K562 (cell line): Measurements from ENCODE around the gene SVOP. TPM values are rescaled to one million over a fixed set of nuclear protein-coding genes. Genes with fewer than 3 reads are reported as not detected.

Source experiments
- ATAC-seq: fragments of 200-7000 bp; cut with Tn5 transposase; 3 replicates; pipeline ENCODE4 v1.9.1; 2020; ENCODE audit warnings: moderate library complexity
- BruUV-seq: library from RNA; stranded (reverse); fragments of 400-500 nt; replicated peaks from 2 replicates; lab custom pipeline; 2021; lab: Mats Ljungman, UMichigan
- CTCF ChIA-PET: fragments of 300-600 bp; formaldehyde crosslinking; extraction: SDS; loops from one replicate; lab custom pipeline; 2021; ENCODE audit warnings: low intra/inter-chr PET ratio; lab: Yijun Ruan, JAX
- POLR2A ChIA-PET: fragments of 300-600, 350-650 bp; sonication (Branson Sonifier 250); formaldehyde crosslinking; extraction: SDS; loops from one replicate; lab custom pipeline; 2021; ENCODE audit warnings: antibody characterized with exemption, inconsistent platforms; lab: Yijun Ruan, JAX
- DNase-seq, 4 experiments: peaks; one replicate each; pipeline versions ENCODE4 v3.0.0 to v3.0.0-alpha.2; 2011 to 2018; ENCODE audit warnings: low spot score in 3 of 4, mixed read lengths in 3 of 4; ENCODE audit errors: extremely low read depth in 1 of 4
- FAIRE-seq: peaks from 2 replicates; lab custom pipeline; 2011; peaks lifted over from hg19 to GRCh38; lab: Jason Lieb, UNC
- H2AFZ ChIP-seq: 2 replicates; pipeline ENCODE4 v1.6.0; 2011; ENCODE audit warnings: low read depth, low read length, control low read depth, inconsistent platforms
- H3K27ac ChIP-seq: fragments of 200-600 bp; 3 replicates; pipeline ENCODE4 v1.8.0; 2011; ENCODE audit warnings: low read depth, mild to moderate bottlenecking, control low read depth, inconsistent platforms, low read length, moderate library complexity, mixed read lengths; ENCODE audit errors: extremely low read depth
- H3K27me3 ChIP-seq, 2 experiments: fragments of 300-600 bp in 1 of 2; 2 replicates in 1 of 2; 3 replicates in 1 of 2; pipeline versions ENCODE4 v1.6.0 to v1.8.0; 2011; ENCODE audit warnings: inconsistent platforms in 2 of 2, low read length in 2 of 2, mild to moderate bottlenecking in 1 of 2, mixed read lengths in 1 of 2, moderate library complexity in 1 of 2; ENCODE audit not compliant: control insufficient read depth in 2 of 2, insufficient read depth in 2 of 2
- H3K36me3 ChIP-seq: fragments of 300-600 bp; 3 replicates; pipeline ENCODE4 v1.8.0; 2011; ENCODE audit warnings: mild to moderate bottlenecking, low read length, inconsistent platforms; ENCODE audit not compliant: control insufficient read depth, insufficient read depth
- H3K4me1 ChIP-seq, 2 experiments: fragments of 200-600 bp in 1 of 2; replicated peaks in 1 of 2; 2 replicates in 1 of 2; 3 replicates in 1 of 2; pipeline versions ENCODE4 v1.5.1 to v1.8.0; 2011; ENCODE audit warnings: inconsistent platforms in 2 of 2, low read length in 2 of 2, mild to moderate bottlenecking in 1 of 2, mixed read lengths in 1 of 2, moderate library complexity in 1 of 2; ENCODE audit not compliant: control insufficient read depth in 2 of 2, insufficient read depth in 2 of 2
- H3K4me2 ChIP-seq: 2 replicates; pipeline ENCODE4 v1.6.1; 2011; ENCODE audit warnings: low read length, control low read depth, inconsistent platforms, mixed read lengths; ENCODE audit not compliant: insufficient read depth
- H3K4me3 ChIP-seq: fragments of 200-600 bp; sonication (generic), shearing (Covaris generic); 2 replicates; pipeline ENCODE4 v1.5.1; 2016; ENCODE audit warnings: control low read depth, inconsistent platforms
- H3K79me2 ChIP-seq: fragments of 200-600 bp; 3 replicates; pipeline ENCODE4 v1.8.0; 2011; ENCODE audit warnings: low read length, inconsistent platforms; ENCODE audit not compliant: control insufficient read depth, insufficient read depth
- H3K9ac ChIP-seq, 2 experiments: 2 replicates each; pipeline versions ENCODE4 v1.6.0 to v1.6.1; 2011; ENCODE audit warnings: low read depth in 2 of 2, low read length in 2 of 2, control low read depth in 1 of 2, inconsistent platforms in 1 of 2, mild to moderate bottlenecking in 1 of 2, mixed read lengths in 1 of 2; ENCODE audit not compliant: insufficient read depth in 1 of 2
- H3K9me1 ChIP-seq: one replicate; pipeline ENCODE4 v1.6.0; 2011; ENCODE audit warnings: inconsistent platforms, mild to moderate bottlenecking, low read length, moderate library complexity; ENCODE audit not compliant: control insufficient read depth, insufficient read depth
- H3K9me3 ChIP-seq: replicated peaks from 2 replicates; pipeline ENCODE4 v1.5.1; 2011; ENCODE audit warnings: low read depth, low read length, inconsistent platforms; ENCODE audit not compliant: control insufficient read depth, insufficient read depth
- H4K20me1 ChIP-seq: replicated peaks from 2 replicates; pipeline ENCODE4 v1.6.1; 2011; ENCODE audit warnings: low read length, inconsistent platforms, mixed read lengths; ENCODE audit not compliant: control insufficient read depth, insufficient read depth
- EHMT2 ChIP-seq: fragments of 450-650 bp; IDR thresholded peaks from 2 replicates; pipeline ENCODE4 v1.6.1; 2018; ENCODE audit warnings: antibody characterized with exemption
- ETV1 ChIP-seq: fragments of 450-650 bp; conservative IDR thresholded peaks from 2 replicates; pipeline ENCODE4 v1.6.1; 2016; ENCODE audit warnings: missing genetic modification characterization, control low read depth, low read depth, missing compliant biosample characterization
- GTF2A2 ChIP-seq: IDR thresholded peaks from 2 replicates; pipeline ENCODE4 v1.6.1; 2016; ENCODE audit warnings: mild to moderate bottlenecking, missing genetic modification characterization, missing compliant biosample characterization
- IRF2 ChIP-seq: sonication (generic); formaldehyde crosslinking; IDR thresholded peaks from 2 replicates; pipeline ENCODE4 v1.8.1; 2022; ENCODE audit warnings: mild to moderate bottlenecking, missing genetic modification reagents
- MTF1 ChIP-seq: fragments of 250-450 bp; sonication (Bioruptor Pico); IDR thresholded peaks from 2 replicates; pipeline ENCODE4 v1.9.0; 2021; ENCODE audit warnings: moderate library complexity, mild to moderate bottlenecking, inconsistent platforms, borderline replicate concordance
- NFATC3 ChIP-seq: fragments of 450-650 bp; IDR thresholded peaks from 2 replicates; pipeline ENCODE4 v1.6.1; 2017; ENCODE audit warnings: mild to moderate bottlenecking
- PATZ1 ChIP-seq: fragments of 250-450 bp; sonication (Bioruptor Pico); IDR thresholded peaks from 2 replicates; pipeline ENCODE4 v1.5.0; 2020; ENCODE audit warnings: mild to moderate bottlenecking, borderline replicate concordance
- SRSF7 ChIP-seq: fragments of 200-400 bp; formaldehyde crosslinking; optimal IDR thresholded peaks from 2 replicates; pipeline ENCODE3; 2017; ENCODE audit warnings: mild to moderate bottlenecking, low read depth, low read length
- STAT5B ChIP-seq: fragments of 250-450 bp; sonication (Bioruptor Pico); IDR thresholded peaks from 2 replicates; pipeline ENCODE4 v1.8.0; 2021; ENCODE audit warnings: mild to moderate bottlenecking, inconsistent platforms
- ZNF395 ChIP-seq: fragments of 200-800 bp; sonication (Bioruptor generic); IDR thresholded peaks from 2 replicates; pipeline ENCODE4 v1.6.1; 2017; ENCODE audit warnings: missing genetic modification characterization, missing compliant biosample characterization
- ZNF511 ChIP-seq: sonication (generic); formaldehyde crosslinking; IDR thresholded peaks from 2 replicates; pipeline ENCODE4 v1.8.0; 2022; ENCODE audit warnings: mild to moderate bottlenecking, missing genetic modification reagents
- ZNF512 ChIP-seq: IDR thresholded peaks from 2 replicates; pipeline ENCODE4 v1.6.1; 2016; ENCODE audit warnings: missing genetic modification characterization, missing compliant biosample characterization
- ZNF76 ChIP-seq: fragments of 250-450 bp; sonication (Bioruptor Pico); IDR thresholded peaks from 2 replicates; pipeline ENCODE4 v1.4.0; 2020; ENCODE audit warnings: mild to moderate bottlenecking, moderate library complexity, borderline replicate concordance
- WGBS: fragments of 100-300 bp; shearing (Covaris generic); methylation state at CpG from one replicate; pipeline ENCODE4 v1.1.6; 2016; ENCODE audit warnings: low coverage, mixed read lengths; ENCODE audit not compliant: insufficient coverage; ENCODE audit errors: missing lambda C conversion rate; 5-methylcytosine and 5-hydroxymethylcytosine counted together
- in situ Hi-C: fragments of 300-500 bp; cut with MboI; formaldehyde crosslinking; loops from 4 replicates; pipeline ENCODE4 v1.15.0; 2018; ENCODE audit warnings: inconsistent platforms, mixed read lengths
- intact Hi-C: fragments of 100-400 bp; cut with micrococcal nuclease; formaldehyde crosslinking; loops from 2 replicates; pipeline ENCODE4 v1.14.2; 2022
- polyA plus RNA-seq, 8 experiments: library from polyadenylated mRNA; depleted of rRNA in 4 of 8; stranded (reverse) in 5 of 8; unstranded in 3 of 8; fragments of >200 nt; fragmentation: Nextera tagmentation in 2 of 8; fragmentation: Illumina TruSeq in 1 of 8; extraction: Ambion mirVana in 2 of 8; extraction: Trizol in 1 of 8; gene quantifications; 2 replicates each; pipeline versions ENCODE4 v1.2.1 to v1.2.3, GENCODE V29; 2011 to 2014; ENCODE audit warnings: inconsistent platforms in 1 of 8, missing spikeins in 1 of 8
- total RNA-seq, 7 experiments: library from RNA; depleted of rRNA in 6 of 7; stranded (reverse); fragments of >200 nt in 6 of 7; fragmentation: Illumina TruSeq in 2 of 7; extraction: Trizol in 2 of 7; gene quantifications; 2 replicates each; pipeline versions ENCODE4 v1.2.1 to v1.2.3, GENCODE V29; 2011 to 2021; ENCODE audit warnings: low replicate concordance in 1 of 7

SVOP gene
- total and polyA plus RNA-seq, 9 of the 15 experiments (the other 6 are each of a cell fraction or from before 2014, with no cell fraction given): 0.01 to 0.09 (median 0.06) TPM; not detected in 1

GRCh38 chr12:108890208-108890607 is 130.7 kb downstream of the SVOP start:
- H3K4me2 ChIP-seq: no peak overlapping the region
- no peaks in the 10 kb centered on the region for H4K20me1 ChIP-seq
- POLR2A ChIA-PET: interaction anchor here (0.7 kb wide), 1 partner anchor 12 kb away, joined by 3 read pairs; no protein-coding TSS in a partner anchor
- no peaks in the 10 kb centered on the region for H3K79me2 ChIP-seq
- CTCF ChIA-PET: no interaction called here
- no peak overlapping the region for H3K4me3 ChIP-seq
- no peaks in the 10 kb centered on the region for H3K4me1 ChIP-seq
- H3K36me3 ChIP-seq: no peaks in the 10 kb centered on the region
- WGBS: 0% methylated on average over 2 of the region's 2 CpGs
- FAIRE-seq (peak; percentile 11), ATAC-seq (no peak), DNase-seq (peak; percentile 25 to 48 (median 38))
- intact Hi-C loops (no loop called here), in situ Hi-C loops (no loop called here)
- H3K27ac ChIP-seq: no peak overlapping the region
- H3K9ac ChIP-seq: no peak overlapping the region
- H3K27me3 ChIP-seq: peaks cover 0 to 25% of the 10 kb centered on the region in 2 experiments; a peak in 3 of 5 replicates
- BruUV-seq: no TSS peak
- no peaks in the 10 kb centered on the region for H3K9me1 ChIP-seq
- no peak overlapping the region for H2AFZ ChIP-seq
- H3K9me3 ChIP-seq: peaks cover 7% of the 10 kb centered on the region; the same call in 1 of the 2 replicates
- TF ChIP-seq NFATC3: no peak
- no peak for TF ChIP-seq ETV1 (tag)
- no peak for TF ChIP-seq IRF2 (CRISPR knock-in tag)
- no peak for TF ChIP-seq ZNF395 (CRISPR knock-in tag)
- TF ChIP-seq ZNF511 (CRISPR knock-in tag): no peak
- no peak for TF ChIP-seq PATZ1
- peak; percentile 92 for TF ChIP-seq EHMT2
- no peak for TF ChIP-seq ZNF512 (tag)
- TF ChIP-seq GTF2A2 (tag): no peak
- no peak for TF ChIP-seq ZNF76 (CRISPR knock-in tag)
- no peak for TF ChIP-seq STAT5B (CRISPR knock-in tag)
- no peak for TF ChIP-seq SRSF7
- TF ChIP-seq MTF1: no peak
